ENCODE measurements around the gene ZNF302.

GRCh38 chr19:34733746-34734536, 56.5 kb downstream of the ZNF302 start, which contains the start of gene ZNF181:
- TF ChIP-seq POLR2AphosphoS5 (IDR thresholded peaks at IDR 0.05; ENCODE audit: borderline replicate concordance, low read depth, low read length) (peak; percentile 74), EZH2 (IDR thresholded peaks at IDR 0.05) (no peak), FOXP2 (optimal IDR thresholded peaks at IDR 0.05; ENCODE audit: control extremely low read depth, extremely low read length, insufficient read depth) (no peak)

All from SK-N-MC (cell line).